Stimulated activated CD8-positive, alpha-beta memory T cell treated with anti-CD3 and anti-CD28 coated beads, Interleukin-15, amount 100 ng/mL, for 1 hour (primary cell): Measurements from ENCODE around the gene CCDC197.

Source experiments
- DNase-seq: peaks from one replicate; pipeline ENCODE4 v3.0.0-alpha.2; 2020; ENCODE audit warnings: low read depth

CCDC197 gene

GRCh38 chr14:94043111-94043755 lies 46.1 kb downstream of the CCDC197 start:
- no peak for DNase-seq

GRCh38 chr14:94043756-94044475 lies 46.8 kb downstream of the CCDC197 start:
- DNase-seq, result no peak

DNA sequence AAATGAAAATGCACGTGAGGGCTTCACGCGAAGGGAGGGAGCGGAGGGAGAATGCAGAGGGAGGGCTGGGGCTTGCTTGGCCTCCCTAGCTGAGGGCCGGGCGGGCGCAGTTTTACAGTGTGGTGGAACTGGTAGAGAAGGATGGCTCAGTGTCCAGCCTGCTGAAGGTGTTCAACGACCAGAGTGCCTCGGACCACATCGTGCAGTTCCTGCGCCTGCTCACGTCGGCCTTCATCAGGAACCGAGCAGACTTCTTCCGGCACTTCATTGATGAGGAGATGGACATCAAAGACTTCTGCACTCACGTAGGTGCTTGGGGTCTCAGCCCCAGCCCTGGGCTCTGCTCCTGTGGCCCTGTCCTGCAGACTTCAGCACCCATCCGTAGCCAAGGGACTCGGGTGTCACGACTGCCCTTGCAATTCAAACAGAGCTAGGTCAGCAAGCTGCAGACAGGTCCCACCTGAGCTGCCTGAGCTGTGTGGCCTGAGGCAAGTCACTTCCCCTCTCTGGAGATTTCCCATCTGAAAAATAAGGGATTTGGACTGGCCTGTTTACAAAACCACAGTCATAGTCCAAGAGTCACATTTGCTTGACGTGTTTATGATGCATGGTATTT lies 47.5 kb downstream of the CCDC197 start:
- no peak for DNase-seq

- DNase-seq, result no peak
These were observed 48.0 kb downstream of the CCDC197 start for GRCh38 chr14:94045101-94045500.

DNA sequence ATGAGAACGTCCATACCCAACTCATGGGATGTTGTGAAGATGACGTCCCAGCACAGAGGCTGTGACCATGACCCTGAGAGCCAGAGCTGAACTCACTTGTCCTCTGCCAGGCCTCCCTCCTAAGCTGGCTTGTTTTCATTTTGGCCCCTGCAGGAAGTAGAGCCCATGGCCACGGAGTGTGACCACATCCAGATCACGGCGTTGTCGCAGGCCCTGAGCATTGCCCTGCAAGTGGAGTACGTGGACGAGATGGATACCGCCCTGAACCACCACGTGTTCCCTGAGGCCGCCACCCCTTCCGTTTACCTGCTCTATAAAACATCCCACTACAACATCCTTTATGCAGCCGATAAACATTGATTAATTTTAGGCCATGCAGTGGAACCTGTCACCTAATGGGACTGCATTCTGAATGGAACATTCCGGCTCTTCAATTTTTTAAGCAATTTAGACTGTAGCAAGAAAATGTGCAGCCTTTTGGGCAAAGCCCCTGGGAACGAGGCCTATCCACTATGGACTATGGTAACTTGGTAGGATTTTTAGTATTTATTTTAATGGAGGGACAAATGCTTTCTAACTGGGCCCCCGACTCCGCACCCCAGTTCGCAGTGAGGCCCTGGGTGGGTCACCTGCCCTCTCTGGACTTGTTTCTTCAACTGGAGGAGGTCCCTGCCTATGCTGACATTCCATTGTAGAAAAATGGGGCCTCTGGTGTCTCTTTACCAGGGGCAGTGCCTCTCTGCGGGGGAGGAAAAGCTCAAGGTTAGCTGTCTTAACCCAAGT lies 48.7 kb downstream of the CCDC197 start:
- no peak for DNase-seq

- DNase-seq, result no peak
These were observed 49.7 kb downstream of the CCDC197 start for GRCh38 chr14:94046696-94047250.

DNA sequence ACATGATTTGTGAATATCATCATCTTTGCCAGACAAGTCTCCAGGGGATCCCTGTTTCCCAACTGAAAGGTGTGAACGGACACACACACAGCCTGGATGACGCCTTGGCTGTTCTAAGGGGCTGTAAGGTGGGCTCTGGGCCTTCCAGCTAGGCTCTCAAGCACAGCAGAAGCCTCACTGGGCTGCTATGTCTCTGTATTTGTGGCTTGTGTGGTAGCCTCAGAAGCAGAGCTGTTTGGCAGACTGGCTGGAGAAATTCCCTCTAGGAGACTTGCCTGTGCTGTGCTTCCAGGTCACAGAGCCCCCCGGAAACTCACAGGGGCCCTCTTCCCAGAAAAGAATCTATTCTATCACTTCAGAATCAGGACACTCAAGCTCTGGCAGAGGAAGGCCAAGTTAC lies 50.5 kb downstream of the CCDC197 start:
- DNase-seq, result no peak

- no peak for DNase-seq
These were observed 51.9 kb downstream of the CCDC197 start for GRCh38 chr14:94048691-94049624.

DNA sequence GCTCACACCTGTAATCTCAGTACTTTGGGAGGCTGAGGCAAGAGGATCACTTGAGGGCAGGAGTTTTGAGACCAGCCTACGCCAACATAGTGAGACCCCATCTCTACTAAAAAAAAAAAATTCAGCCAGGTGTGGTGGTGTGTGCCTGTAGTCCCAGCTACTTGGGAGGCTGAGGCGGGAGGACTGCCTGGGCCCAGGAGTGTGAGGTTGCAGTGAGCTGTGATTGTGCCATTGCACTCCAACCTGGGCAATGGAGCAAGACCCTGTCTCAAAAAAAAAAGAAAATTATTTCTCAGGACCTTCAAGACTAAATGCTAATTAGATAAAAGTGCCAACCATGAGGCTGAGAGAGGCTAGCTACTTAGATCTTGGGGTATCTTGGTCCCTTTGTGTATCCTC lies 52.5 kb downstream of the CCDC197 start:
- DNase-seq, result no peak

DNA sequence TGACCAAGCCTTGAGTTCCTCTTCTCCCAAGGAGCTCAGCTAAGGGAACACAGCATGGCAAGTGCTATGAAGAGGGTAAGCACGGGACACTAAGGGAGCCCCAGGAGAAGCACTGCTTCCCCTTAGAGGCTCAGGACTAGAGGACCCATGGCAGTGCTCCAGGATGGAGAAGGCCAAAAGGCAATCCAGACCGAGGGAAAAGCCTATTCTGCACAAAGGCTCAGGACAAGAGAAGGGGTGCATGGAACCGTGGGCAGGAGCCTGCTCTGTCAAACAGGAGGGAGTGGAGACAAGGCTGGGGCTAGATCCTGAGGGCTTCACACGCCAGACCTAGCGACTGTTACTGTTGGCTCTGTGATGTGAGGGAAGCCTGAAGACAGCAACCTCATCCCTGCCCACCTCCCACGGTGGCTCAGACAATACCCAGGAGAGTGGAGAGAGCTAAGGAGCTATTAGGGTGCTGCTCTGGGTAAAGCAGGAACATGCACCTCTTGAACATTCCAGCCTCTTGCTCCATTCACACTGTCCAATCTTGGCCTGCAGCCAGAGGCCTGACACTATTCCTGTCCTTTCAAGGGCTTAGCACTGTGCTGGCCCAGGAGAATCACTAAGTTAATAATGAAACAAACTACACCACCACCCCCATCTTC lies 53.3 kb downstream of the CCDC197 start:
- DNase-seq, result no peak

GRCh38 chr14:94051115-94051514 lies 54.0 kb downstream of the CCDC197 start:
- DNase-seq, result no peak

- DNase-seq, result no peak
These were observed 54.7 kb downstream of the CCDC197 start for GRCh38 chr14:94051779-94052178.

DNA sequence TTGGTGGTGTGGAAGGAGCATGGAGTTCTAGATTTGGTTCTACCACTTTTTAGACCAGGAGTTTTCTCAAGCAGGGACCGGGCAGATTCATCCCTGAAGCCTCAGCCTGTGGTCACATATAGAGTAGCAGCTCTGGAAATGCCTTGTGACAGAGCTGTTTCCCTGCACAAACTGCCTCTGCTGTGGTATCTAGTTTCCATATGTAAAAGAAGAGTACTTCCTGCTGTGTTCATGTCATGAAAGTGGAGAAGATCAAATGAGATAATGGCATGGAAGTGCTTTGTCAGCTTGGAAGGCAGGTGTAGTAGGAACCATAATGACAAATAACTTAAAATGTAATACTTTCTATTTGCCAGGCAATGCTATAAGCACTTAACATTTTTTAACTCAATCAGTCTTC lies 55.1 kb downstream of the CCDC197 start:
- no peak for DNase-seq

DNA sequence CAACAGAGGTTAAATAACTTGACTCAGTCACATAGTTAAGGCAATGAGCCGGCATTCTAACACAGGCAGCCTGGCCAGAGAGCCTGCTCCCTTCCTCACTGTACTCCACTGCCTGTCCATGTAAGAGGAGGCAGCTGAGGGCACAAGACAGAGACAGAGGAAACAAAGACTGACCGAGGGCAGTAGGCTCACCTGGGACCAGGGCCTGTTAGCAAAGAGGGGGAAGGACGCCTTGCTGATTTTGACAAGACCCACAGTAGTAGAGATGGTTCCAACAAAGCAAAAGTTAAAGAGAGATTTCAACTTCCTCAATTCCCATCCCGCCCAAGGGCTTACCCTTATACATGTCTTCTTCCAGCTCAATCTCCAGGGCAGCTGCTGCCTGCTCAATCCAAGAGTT lies 55.6 kb downstream of the CCDC197 start:
- no peak for DNase-seq

DNA sequence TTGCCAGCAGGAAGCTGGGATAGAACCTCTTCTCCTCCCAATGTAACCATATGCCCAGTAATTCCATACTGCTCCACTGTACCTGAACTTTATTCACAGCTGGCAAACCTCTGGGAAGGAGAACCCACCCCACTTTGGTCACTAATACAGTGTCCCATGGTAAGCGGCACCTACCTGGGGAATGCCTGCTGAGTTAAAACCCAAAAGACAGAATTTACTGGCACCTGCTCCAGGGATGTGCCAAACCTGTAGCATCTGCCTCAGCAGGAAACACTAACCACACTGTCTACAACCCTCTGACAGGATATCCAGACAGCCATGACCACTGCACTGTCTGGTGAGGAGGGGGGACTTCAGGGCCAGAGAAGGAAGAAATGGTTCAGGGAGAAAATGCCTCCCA lies 57.3 kb downstream of the CCDC197 start:
- DNase-seq, result no peak

DNA sequence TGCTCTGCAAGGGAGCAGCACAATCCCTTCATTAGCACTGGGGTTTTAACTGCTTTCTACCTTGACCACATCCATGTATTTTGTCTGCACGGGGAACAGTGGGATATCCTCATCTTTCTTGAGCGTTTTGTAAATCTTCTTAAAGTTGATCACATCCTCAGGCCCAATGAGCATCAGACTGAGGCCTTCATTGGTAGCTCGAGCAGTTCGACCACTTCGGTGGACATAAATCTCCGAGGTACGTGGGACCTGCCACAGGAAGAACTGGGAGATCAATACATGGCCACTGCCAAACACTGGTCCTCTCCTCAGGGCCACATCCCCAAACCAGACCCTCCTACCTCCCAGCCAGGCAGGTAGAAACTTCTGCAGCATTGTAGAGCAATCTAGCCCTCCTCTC lies 57.8 kb downstream of the CCDC197 start:
- no peak for DNase-seq

DNA sequence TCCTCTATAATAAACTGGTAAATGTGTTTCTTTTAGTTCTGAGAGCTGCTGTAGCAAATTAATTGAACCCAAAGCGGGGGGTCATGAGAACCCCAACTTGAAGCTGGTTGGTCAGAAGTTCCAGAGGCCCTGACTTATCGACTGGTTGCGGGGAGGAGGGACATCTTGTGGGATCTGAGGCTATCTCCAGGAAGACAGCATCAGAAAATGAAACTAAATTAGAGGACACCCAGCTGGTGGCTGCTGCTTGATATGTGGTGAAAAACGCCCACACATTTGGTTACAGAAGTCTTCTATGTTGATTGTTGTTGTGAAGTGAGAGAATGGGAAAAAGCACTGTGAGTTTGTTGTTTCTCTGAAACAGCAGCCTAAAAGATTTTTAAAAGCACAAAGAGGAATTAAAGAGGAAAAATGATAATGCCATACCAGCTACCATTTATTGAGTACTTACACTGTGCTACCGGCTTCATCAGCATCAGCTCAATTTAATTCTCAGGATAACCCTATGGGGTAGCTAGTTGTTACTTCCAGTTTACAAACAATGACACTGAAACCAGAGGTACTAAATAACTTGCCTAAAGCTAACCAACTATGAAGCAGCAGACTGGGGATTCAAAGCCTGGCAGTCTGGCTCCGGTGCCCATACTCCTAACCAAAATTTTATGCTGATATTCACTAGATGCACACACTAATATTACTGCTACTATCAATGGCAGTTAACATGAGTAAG lies 59.6 kb downstream of the CCDC197 start:
- DNase-seq, result no peak

DNA sequence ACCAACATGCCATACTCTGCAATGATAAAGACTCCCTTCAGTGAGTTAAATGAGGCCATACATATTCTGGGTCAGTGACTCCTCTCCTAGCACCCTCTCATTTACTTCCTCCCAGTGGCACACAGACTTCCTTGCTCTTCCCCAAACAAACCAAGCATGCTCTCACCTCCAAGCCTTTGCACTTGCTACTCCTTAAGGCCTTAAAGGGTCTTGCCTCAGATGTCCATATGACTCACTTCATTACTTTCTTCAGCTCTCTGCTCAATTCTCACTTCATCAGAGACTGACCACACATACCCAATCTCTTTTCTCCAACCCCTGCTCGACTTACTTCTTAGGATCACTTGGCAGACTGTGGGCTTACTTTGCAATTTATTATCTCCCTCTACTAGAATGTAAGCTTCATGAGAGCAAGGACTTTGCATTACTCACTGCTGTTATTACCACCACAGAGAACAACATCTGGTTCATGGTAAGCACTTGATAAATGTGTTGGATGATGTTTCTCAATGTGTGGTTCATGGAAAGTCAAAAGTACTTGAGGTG lies 61.1 kb downstream of the CCDC197 start:
- no peak for DNase-seq
